DMS 273 (cell line): ENCODE measurements around the gene VPS4A.

Experiments used
- DNase-seq: peaks from one replicate; lab custom pipeline; 2025; ENCODE audit not compliant: unreplicated experiment; lab: John Stamatoyannopoulos, UW

The VPS4A gene

DNA sequence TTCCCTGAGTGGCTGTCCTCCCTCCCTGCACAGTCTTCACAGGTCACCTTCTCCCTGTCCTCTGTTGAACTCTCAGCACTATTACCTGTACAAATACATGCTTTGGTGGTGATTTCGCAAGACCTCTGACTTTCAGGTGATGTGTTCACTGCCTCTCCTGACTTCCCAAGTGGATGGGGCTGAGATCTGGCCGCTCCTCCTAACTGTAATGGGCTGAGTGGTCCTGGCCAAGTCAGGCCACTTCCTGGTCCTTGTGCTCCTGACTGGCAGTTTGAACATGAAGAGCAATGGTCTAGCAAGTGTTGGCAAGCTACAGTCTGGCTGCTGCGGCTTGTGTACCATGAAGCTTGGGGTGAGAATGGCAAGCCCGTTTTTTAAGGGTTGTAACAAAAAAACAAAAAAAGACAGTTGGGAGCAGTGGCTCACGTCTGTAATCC lies 52.1 kb downstream of the VPS4A start:
- no peak for DNase-seq

GRCh38 chr16:69364088-69364487 lies 52.9 kb downstream of the VPS4A start:
- DNase-seq: no peak

- DNase-seq: no peak
Measured at GRCh38 chr16:69365901-69366300, 54.8 kb downstream of the VPS4A start.

- DNase-seq: no peak
Measured at GRCh38 chr16:69366431-69366830, 55.3 kb downstream of the VPS4A start.

DNA sequence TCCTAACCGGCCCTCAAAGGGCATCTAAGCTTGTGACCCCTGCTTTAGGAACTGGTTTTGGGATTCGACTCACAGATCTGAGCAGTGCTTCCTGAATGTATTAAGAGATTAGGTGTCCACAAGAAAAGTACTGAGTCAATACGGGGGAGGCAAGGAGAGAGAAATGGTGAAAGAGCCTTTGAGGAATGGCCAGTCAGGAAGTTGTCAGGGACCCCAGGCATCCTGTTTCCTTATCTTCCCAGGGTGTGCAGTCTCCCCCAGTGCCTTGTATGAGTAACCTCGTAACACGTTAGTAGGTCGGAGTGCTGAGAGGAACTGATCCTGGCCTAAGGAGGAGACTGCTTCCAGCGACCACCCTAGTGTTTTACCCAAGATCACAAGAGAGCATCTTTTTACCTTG lies 56.8 kb downstream of the VPS4A start:
- DNase-seq: no peak

DNA sequence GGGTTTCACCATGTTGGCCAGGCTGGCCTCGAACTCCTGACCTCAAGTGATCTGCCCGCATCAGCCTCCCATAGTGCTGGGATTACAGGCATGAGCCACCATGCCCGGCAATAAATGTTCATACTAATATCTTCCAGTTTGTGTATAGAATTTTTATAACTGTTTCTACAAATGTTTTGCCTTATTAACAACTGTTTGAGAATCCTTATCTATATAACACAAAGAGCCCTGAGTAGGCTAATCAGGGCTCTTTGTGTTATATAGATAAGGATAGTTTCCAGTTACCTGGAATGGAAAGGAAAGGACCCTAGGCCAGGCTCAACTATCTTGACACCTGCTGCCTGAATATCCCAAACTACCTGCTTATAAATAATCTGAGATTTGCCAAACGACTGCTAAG lies 57.7 kb downstream of the VPS4A start:
- no peak for DNase-seq

- no peak for DNase-seq
Measured at GRCh38 chr16:69371564-69371963, 60.4 kb downstream of the VPS4A start.

DNA sequence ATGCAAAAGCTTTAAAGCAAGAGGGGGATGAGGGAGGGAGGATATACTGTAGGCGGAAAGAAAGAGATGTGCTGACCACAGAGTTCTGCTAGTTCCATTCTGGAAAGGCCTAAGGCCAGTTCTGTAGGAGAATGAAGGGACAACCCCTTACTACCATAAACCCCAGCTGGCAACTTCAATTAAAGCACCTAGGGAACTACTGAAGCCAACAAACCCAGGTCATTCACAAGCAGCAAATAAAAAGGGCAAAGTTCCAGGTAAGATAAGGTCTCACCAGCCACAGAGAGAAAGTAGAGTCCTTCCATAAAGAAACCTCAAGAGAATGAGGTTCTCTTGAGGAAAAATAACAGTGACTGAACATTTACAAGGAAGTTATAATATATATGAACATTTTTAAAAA lies 61.9 kb downstream of the VPS4A start:
- no peak for DNase-seq
